ENCODE measurements around the gene MIR17HG. TPM values are rescaled to one million over a fixed set of nuclear protein-coding genes. Genes with fewer than 3 reads are reported as not detected.
"Not testable (repeated sequence)": the region's sequence is repeated elsewhere in the genome, so short reads cannot be mapped to it uniquely, and the experiment has no call there.

Gene MIR17HG
- total RNA-seq, 1 experiment from 2014 or later, result 5.5 TPM

- intact Hi-C loops (cut with micrococcal nuclease), result loop anchor here (5.0 kb wide), 2 partner anchors 32 to 87 kb away; partner anchors contain the start of gene MIR17HG
- no peaks in the 10 kb centered on the region for H4K20me1 ChIP-seq (ENCODE audit: low read length)
Measured at GRCh38 chr13:91314888-91315287, 32.6 kb upstream of the MIR17HG start.

GRCh38 chr13:91318886-91319285 lies 28.6 kb upstream of the MIR17HG start:
- H4K20me1 ChIP-seq (ENCODE audit: low read length), result no peaks in the 10 kb centered on the region
- H3F3A ChIP-seq (ENCODE audit: low read length, unreplicated experiment), result no peaks in the 10 kb centered on the region
- POLR2A ChIA-PET (ENCODE audit: unreplicated experiment), result no interaction called here
- no peaks in the 10 kb centered on the region for H3K36me3 ChIP-seq (ENCODE audit: low read depth, low read length)
- H3K27me3 ChIP-seq (ENCODE audit: low read length), result peaks cover 50% of the 10 kb centered on the region
- TF ChIP-seq EZH2phosphoT487 (IDR thresholded peaks at IDR 0.05; ENCODE audit: borderline replicate concordance, low read length), result no peak
- TF ChIP-seq EZH2 (IDR thresholded peaks at IDR 0.05; ENCODE audit: low read length, unreplicated experiment), result no peak
- no peak for TF ChIP-seq CTCF (conservative IDR thresholded peaks at IDR 0.05; ENCODE audit: low read depth, low read length)
- no peak overlapping the region for H3K4me2 ChIP-seq (ENCODE audit: low read length)
- H3K27ac ChIP-seq (ENCODE audit: low read length), result no peak overlapping the region
- H3K9ac ChIP-seq (ENCODE audit: low read length), result no peak overlapping the region
- DNase-seq (no peak), ATAC-seq (no peak)
- CTCF ChIA-PET, result no interaction called here
- H3K4me1 ChIP-seq (ENCODE audit: insufficient read depth, low read length), result no peaks in the 10 kb centered on the region
- H3K9me2 ChIP-seq (replicated peaks; ENCODE audit: low read length), result no peaks in the 10 kb centered on the region
- H3K79me2 ChIP-seq (ENCODE audit: low read length), result no peaks in the 10 kb centered on the region
- H3K4me3 ChIP-seq (ENCODE audit: low read length), result no peak overlapping the region
- no peaks in the 10 kb centered on the region for H3K9me3 ChIP-seq (ENCODE audit: low read length)
- H2AFZ ChIP-seq (ENCODE audit: low read length), result no peak overlapping the region
- intact Hi-C loops (cut with micrococcal nuclease), result no loop called here
- BruUV-seq (replicated peaks), result no TSS peak

More at GRCh38 chr13:91314888-91315287, 32.6 kb upstream of the MIR17HG start:
- TF ChIP-seq EZH2phosphoT487 (IDR thresholded peaks at IDR 0.05; ENCODE audit: borderline replicate concordance, low read length), result no peak
- TF ChIP-seq CTCF (conservative IDR thresholded peaks at IDR 0.05; ENCODE audit: low read depth, low read length), result no peak
- TF ChIP-seq EZH2 (IDR thresholded peaks at IDR 0.05; ENCODE audit: low read length, unreplicated experiment), result no peak
- DNase-seq, result no peak
- Histone ChIP-seq H3K27me3 (ENCODE audit: low read length) (peaks cover 65% of the 10 kb centered on the region), H3K36me3 (ENCODE audit: low read depth, low read length) (no peaks in the 10 kb centered on the region), H3K79me2 (ENCODE audit: low read length) (no peaks in the 10 kb centered on the region), H3K4me2 (ENCODE audit: low read length) (no peak overlapping the region), H3K9me3 (ENCODE audit: low read length) (no peaks in the 10 kb centered on the region), H3K9me2 (replicated peaks; ENCODE audit: low read length) (no peaks in the 10 kb centered on the region), H3K27ac (ENCODE audit: low read length) (no peak overlapping the region), H3F3A (ENCODE audit: low read length, unreplicated experiment) (no peaks in the 10 kb centered on the region), H3K4me3 (ENCODE audit: low read length) (no peak overlapping the region), H3K4me1 (ENCODE audit: insufficient read depth, low read length) (no peaks in the 10 kb centered on the region), H3K9ac (ENCODE audit: low read length) (no peak overlapping the region), H2AFZ (ENCODE audit: low read length) (no peak overlapping the region)
- no peak for ATAC-seq
- no TSS peak for BruUV-seq (replicated peaks)
- ChIA-PET CTCF (no interaction called here), POLR2A (ENCODE audit: unreplicated experiment) (interaction anchor here (0.6 kb wide), 1 partner anchor 42 kb away, joined by 4 read pairs; no protein-coding TSS in a partner anchor)

GRCh38 chr13:91319996-91320395 lies 27.5 kb upstream of the MIR17HG start:
- TF ChIP-seq CTCF (conservative IDR thresholded peaks at IDR 0.05; ENCODE audit: low read depth, low read length) (no peak), EZH2phosphoT487 (IDR thresholded peaks at IDR 0.05; ENCODE audit: borderline replicate concordance, low read length) (no peak)
- ATAC-seq, result no peak
- no peak for DNase-seq
- ChIA-PET CTCF (no interaction called here), POLR2A (ENCODE audit: unreplicated experiment) (no interaction called here)
- no peak overlapping the region for H3K4me2 ChIP-seq (ENCODE audit: low read length)
- no peak overlapping the region for H3K27ac ChIP-seq (ENCODE audit: low read length)
- H3K9ac ChIP-seq (ENCODE audit: low read length), result no peak overlapping the region
- H3K36me3 ChIP-seq (ENCODE audit: low read depth, low read length), result no peaks in the 10 kb centered on the region
- no TSS peak for BruUV-seq (replicated peaks)
- H2AFZ ChIP-seq (ENCODE audit: low read length), result no peak overlapping the region
- H3K4me3 ChIP-seq (ENCODE audit: low read length), result no peak overlapping the region
- no peaks in the 10 kb centered on the region for H4K20me1 ChIP-seq (ENCODE audit: low read length)
- H3K9me3 ChIP-seq (ENCODE audit: low read length), result no peaks in the 10 kb centered on the region
- H3K79me2 ChIP-seq (ENCODE audit: low read length), result no peaks in the 10 kb centered on the region
- no peaks in the 10 kb centered on the region for H3F3A ChIP-seq (ENCODE audit: low read length, unreplicated experiment)
- intact Hi-C loops (cut with micrococcal nuclease), result no loop called here
- no peaks in the 10 kb centered on the region for H3K9me2 ChIP-seq (replicated peaks; ENCODE audit: low read length)
- H3K27me3 ChIP-seq (ENCODE audit: low read length), result peaks cover 39% of the 10 kb centered on the region
- H3K4me1 ChIP-seq (ENCODE audit: insufficient read depth, low read length), result no peaks in the 10 kb centered on the region

GRCh38 chr13:91320990-91321389 lies 26.5 kb upstream of the MIR17HG start:
- ATAC-seq; BruUV-seq (replicated peaks); H2AFZ ChIP-seq (ENCODE audit: low read length); H3K4me1 ChIP-seq (ENCODE audit: insufficient read depth, low read length); H3K36me3 ChIP-seq (ENCODE audit: low read depth, low read length); H3K4me2 ChIP-seq (ENCODE audit: low read length); H4K20me1 ChIP-seq (ENCODE audit: low read length); H3K27ac ChIP-seq (ENCODE audit: low read length); H3K9me3 ChIP-seq (ENCODE audit: low read length); intact Hi-C loops (cut with micrococcal nuclease); H3K4me3 ChIP-seq (ENCODE audit: low read length); H3K9ac ChIP-seq (ENCODE audit: low read length); H3F3A ChIP-seq (ENCODE audit: low read length, unreplicated experiment); DNase-seq; H3K79me2 ChIP-seq (ENCODE audit: low read length); POLR2A ChIA-PET (ENCODE audit: unreplicated experiment); H3K9me2 ChIP-seq (replicated peaks; ENCODE audit: low read length): not testable (repeated sequence)
- CTCF ChIA-PET, result interaction anchor here (0.6 kb wide), 1 partner anchor 461 kb away, joined by 3 read pairs; no protein-coding TSS in a partner anchor
- peaks cover 37% of the 10 kb centered on the region for H3K27me3 ChIP-seq (ENCODE audit: low read length)
